GM21447 (cell line): ENCODE data around the gene AGO3.
"Not testable (repeated sequence)": the region's sequence is repeated elsewhere in the genome, so short reads cannot be mapped to it uniquely, and the experiment has no call there.

ENCODE experiments used
- ATAC-seq: cut with Tn5 transposase; IDR thresholded peaks from one replicate; pipeline ENCODE4 v1.9.1; 2021; ENCODE audit not compliant: unreplicated experiment

Gene AGO3

GRCh38 chr1:35924838-35925237 is 6.1 kb upstream of the AGO3 start:
- ATAC-seq, result no peak

DNA sequence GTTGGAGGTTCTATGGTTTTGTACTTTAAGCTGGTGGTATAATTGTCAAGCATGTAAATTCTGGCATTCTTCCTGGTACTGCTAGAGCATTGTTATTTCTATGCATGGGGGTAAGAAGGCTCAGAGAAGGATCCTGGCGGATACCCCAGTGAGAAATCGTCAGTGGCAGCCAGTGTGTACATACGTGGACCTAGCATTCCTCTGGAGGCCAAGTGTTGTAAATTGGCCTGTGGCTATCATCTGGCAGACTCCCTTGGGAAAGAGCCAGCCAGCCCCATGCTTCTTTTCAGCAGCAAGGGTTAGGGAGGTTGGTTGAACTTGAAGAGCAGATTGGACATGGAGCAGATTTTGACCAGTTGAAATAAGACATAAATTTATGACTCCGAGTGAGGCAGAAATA is 5.2 kb upstream of the AGO3 start:
- no peak for ATAC-seq

DNA sequence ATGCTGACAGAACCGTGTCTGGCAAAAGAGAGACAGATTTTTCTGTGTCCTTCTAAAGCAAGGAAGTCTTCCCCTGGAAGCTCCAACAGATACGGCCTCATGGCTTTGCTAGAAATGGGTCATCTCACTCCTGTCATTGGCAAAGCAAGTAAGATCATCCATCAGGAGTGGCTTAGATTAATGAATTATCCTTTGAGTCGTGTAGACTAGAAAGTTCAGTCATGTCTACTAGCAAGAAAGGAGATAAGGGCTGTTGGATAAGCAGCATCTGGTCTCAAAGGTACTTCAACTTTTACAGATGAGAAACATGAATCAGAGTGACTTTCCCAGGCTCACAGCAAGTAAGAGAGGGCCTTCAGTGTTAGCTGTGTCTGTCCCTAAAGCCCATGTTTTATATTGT is 3.4 kb upstream of the AGO3 start:
- no peak for ATAC-seq

DNA sequence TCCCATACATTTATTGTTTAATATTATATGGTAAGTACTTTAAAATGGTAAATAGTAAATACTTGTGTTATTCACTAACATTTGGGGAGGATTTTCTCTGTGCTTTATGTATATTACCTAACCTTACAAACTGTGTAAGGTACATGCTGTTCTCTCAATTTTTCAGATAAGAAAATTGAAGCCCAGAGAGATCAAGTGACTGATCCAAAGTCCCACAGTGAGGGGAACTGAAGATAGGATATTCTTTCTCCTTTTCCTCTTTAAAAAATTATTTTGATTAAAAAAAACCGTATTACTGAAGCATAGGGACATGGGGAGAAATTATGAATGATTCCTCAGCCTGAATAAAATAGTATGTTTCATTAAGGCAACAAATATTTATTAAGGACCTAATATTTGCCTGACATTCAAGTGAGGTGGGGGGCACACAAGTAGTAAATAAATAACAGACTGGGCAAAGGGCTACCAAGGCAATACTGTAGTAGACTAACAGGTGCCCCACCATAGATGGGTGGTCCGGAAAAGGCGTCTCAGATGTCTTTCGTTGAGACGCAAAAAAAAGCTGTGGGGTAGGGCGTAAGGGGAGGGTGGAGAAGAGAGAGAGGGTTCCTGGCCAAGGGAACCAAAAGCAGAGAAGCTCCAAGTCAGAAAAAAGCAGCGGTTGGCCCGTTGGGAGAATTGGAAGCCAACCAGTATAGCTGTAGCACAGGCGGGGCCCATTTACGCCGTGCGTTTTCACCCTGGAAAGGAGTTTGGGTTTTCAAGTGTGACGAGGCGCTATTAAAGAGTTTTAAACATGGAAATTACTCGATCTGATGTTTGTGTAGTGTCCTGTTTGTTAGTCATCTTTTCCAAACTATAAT is 944 bp upstream of the AGO3 start:
- no peak for ATAC-seq

- ATAC-seq, result no peak
Observed at GRCh38 chr1:35931446-35932157, 697 bp downstream of the AGO3 start.

- ATAC-seq, result no peak
Observed at GRCh38 chr1:35932158-35932636, 1.3 kb downstream of the AGO3 start.

GRCh38 chr1:35932941-35933340 is 2.0 kb downstream of the AGO3 start:
- ATAC-seq, result no peak

- ATAC-seq, result no peak
Observed at GRCh38 chr1:35935442-35936388, 4.8 kb downstream of the AGO3 start.

DNA sequence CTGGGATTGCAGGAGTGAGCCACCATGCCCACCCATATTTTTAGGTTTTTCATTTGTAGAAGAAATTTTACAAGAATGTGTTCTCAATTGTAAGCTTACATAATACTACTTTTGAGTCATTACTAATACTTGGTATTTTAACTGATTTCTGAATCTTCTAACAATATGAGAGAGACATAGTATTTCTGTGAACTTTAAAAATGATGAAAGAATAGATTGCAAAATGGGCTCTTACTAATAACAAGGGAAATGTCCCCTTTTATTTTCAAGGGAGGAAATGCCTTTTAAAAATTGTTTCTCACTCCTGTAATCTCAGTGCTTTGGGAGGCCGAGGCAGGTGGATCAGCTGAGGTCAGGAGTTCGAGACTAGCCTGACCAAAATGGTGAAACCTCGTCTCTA is 5.9 kb downstream of the AGO3 start:
- ATAC-seq, result no peak

DNA sequence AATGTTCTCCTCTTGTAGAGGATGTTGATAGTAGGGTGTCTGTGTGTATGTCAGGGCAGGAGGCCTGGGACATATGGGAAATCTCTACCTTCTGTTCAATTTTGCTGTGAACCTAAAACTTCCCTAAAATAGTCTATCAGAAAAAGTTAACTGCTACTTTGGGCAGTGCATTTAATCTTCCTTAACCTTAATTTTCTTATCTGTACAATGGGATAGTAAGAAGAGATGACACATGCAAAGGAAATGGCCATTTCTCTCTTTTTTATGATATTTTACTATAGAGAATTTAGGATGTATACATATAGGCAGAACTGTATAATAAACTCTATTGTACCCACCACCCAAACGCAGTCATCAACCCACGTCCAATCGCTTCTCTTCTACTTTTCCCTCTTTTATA is 8.6 kb downstream of the AGO3 start:
- no peak for ATAC-seq

GRCh38 chr1:35945327-35945726 is 14.4 kb downstream of the AGO3 start:
- ATAC-seq, result no peak

DNA sequence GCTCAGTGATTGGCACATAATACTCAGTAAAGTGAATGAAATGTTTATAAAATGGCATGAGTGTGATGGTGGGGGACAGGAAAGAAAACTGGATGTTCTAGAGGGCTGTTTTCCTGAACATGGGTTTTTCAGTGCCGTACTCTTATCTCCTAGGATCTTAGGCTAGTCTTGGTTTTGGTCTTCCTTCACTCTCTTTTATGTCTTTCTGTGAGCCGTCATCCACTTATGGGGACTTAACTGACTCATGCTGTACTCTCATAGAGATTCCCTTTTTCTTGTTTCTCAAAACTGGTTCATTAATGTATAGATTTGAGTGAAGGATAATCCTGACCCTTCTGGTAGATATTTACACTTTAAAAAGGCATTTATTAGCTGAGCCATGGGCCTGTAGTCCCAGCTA is 16.6 kb downstream of the AGO3 start:
- no peak for ATAC-seq

- no peak for ATAC-seq
Observed at GRCh38 chr1:35958558-35958957, 27.7 kb downstream of the AGO3 start.

DNA sequence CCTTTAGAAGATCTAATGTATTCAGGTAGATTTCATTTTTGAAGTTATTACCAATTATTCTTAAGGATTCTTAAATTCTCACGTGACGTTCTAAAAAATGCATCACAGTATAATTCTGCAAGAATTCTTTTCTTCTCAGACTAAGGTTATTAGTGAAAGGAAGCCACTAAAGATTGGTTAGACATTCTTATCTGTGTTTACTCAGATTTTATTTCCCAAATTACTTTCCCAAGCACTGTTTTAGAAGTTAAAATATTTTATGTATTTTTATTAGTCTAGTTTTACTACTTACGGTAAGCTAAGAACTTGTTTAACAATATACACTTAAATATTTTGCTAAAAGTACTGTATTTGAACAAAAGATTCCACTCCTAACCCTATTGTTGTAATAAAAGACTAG is 28.4 kb downstream of the AGO3 start:
- no peak for ATAC-seq

GRCh38 chr1:35962952-35963351 is 32.0 kb downstream of the AGO3 start:
- no peak for ATAC-seq

GRCh38 chr1:35964277-35964676 is 33.4 kb downstream of the AGO3 start:
- ATAC-seq, result not testable (repeated sequence)

DNA sequence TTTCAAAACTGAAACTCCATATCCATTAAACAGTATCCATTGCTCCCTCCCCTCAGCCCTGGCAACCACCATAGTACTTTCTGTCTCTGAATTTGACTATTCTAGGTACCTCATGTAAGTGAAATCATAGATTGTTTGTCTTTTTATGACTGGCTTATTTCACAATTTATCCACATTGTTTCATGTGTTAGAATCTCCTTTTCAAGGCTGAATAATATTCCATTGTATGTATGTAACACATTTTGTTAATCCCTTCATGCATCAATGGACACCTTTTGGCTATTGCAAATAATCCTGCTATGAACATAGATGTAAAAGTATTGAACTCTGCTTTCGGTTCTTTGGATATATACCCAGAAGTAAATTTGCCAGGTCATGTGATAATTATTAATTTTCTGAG is 37.5 kb downstream of the AGO3 start:
- no peak for ATAC-seq

DNA sequence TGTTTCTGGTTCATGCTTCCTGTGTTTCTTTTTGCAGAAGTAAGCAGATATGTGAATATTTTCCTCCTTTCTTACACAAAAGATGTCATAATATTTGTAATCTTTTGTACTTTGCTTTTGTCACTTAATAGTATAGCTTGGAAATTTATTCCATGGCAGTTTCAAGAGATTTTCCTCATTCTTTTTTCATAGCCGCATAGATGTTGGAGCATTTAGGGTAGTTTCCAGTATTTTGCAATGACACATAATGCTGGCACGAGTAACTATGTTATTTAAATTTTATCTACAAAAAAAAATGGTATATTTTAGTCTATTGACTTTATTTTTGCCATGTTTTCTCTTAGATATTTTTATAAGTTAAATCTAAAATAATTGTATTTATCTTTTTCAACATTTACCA is 40.7 kb downstream of the AGO3 start:
- ATAC-seq, result no peak

DNA sequence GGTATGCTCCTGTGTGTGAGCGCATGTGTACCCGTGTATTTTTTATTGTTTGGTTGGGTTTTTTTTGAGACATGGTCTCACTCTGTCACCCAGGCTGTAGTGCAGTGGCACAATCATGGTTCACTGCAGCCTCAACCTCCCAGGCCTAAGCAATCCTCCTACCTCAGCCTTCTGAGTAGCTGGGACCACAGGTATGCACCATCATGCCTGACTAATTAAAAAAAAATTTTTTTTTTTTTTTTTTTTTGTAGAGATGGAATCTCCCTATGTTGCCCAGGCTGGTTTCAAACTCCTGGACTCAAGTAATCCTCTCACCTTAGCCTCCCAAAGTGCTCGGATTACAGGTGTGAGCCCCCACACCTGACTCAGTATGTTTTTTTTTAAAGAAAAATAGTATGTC is 41.7 kb downstream of the AGO3 start:
- not testable (repeated sequence) for ATAC-seq

DNA sequence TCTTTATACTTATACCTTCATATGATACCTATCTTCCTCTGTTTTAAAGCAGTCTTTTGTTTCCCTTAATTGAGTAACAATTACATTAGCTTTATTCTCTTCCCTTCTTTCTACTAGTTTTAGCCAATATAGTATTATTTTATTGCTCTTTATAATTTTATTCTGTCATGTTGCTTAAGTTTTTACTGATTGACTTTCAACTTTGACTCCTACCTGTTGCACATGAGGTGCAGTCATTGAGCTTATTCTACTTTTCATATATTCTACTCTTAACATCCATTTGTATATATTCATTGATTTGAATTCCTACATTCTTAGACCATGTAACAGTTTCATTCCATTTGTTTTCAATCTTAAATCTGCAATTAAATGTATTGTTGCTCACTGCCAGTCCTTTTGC is 49.2 kb downstream of the AGO3 start:
- ATAC-seq, result no peak

DNA sequence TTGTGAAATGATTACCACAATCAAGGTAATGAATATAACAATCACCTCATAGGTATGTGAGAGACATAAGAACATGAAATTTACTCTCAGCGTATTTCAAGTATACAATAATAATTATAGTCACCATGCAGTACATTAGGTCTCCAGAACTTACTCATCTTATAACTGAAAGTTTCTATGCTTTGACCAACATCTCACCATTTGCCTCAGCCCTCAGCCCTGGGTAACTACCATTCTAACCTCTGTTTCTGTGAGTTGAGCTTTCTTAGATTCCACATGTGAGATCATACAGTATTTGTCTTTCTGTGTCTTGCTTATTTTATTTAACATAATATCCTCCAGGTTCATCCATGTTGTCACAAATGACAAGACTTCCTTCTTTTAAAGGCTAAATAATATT is 57.3 kb downstream of the AGO3 start:
- ATAC-seq, result no peak
